NB4 (cell line): ENCODE measurements around the gene SULT4A1.
A peak's percentile ranks its signal among the peaks of the same experiment; 100 is the strongest.

Experiments
- DNase-seq: peaks from one replicate; pipeline ENCODE4 v3.0.0; 2010; ENCODE audit warnings: low read depth
- H3K4me3 ChIP-seq: one replicate; pipeline ENCODE4 v1.5.1; 2011; ENCODE audit warnings: mild to moderate bottlenecking, low read depth, low read length, moderate library complexity
- MYC ChIP-seq: IDR thresholded peaks from 2 replicates; pipeline ENCODE4 v1.6.1; 2011; ENCODE audit warnings: low read depth, low read length
- POLR2A ChIP-seq: IDR thresholded peaks from 2 replicates; pipeline ENCODE4 v1.6.1; 2011; ENCODE audit warnings: mild to moderate bottlenecking; ENCODE audit not compliant: insufficient read length; ENCODE audit errors: extremely low read depth
- TF ChIP-seq, protein P1 (sequence below): IDR thresholded peaks from 2 replicates; pipeline ENCODE4 v1.6.1; 2011; ENCODE audit warnings: low read depth, low read length
- TF ChIP-seq, protein P2 (sequence below): IDR thresholded peaks from one replicate; pipeline ENCODE4 v1.5.1; 2012; ENCODE audit warnings: low read depth, low read length

Gene SULT4A1

GRCh38 chr22:43812890-43813289 is 49.4 kb downstream of the SULT4A1 start:
- no peak for DNase-seq
- no peak for TF ChIP-seq POLR2A
- TF ChIP-seq, protein P1, sequence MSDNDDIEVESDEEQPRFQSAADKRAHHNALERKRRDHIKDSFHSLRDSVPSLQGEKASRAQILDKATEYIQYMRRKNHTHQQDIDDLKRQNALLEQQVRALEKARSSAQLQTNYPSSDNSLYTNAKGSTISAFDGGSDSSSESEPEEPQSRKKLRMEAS = no peak
- TF ChIP-seq, protein P2, sequence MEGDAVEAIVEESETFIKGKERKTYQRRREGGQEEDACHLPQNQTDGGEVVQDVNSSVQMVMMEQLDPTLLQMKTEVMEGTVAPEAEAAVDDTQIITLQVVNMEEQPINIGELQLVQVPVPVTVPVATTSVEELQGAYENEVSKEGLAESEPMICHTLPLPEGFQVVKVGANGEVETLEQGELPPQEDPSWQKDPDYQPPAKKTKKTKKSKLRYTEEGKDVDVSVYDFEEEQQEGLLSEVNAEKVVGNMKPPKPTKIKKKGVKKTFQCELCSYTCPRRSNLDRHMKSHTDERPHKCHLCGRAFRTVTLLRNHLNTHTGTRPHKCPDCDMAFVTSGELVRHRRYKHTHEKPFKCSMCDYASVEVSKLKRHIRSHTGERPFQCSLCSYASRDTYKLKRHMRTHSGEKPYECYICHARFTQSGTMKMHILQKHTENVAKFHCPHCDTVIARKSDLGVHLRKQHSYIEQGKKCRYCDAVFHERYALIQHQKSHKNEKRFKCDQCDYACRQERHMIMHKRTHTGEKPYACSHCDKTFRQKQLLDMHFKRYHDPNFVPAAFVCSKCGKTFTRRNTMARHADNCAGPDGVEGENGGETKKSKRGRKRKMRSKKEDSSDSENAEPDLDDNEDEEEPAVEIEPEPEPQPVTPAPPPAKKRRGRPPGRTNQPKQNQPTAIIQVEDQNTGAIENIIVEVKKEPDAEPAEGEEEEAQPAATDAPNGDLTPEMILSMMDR = no peak
- no peak for TF ChIP-seq MYC
- peak overlapping the region; percentile 89 for H3K4me3 ChIP-seq

DNA sequence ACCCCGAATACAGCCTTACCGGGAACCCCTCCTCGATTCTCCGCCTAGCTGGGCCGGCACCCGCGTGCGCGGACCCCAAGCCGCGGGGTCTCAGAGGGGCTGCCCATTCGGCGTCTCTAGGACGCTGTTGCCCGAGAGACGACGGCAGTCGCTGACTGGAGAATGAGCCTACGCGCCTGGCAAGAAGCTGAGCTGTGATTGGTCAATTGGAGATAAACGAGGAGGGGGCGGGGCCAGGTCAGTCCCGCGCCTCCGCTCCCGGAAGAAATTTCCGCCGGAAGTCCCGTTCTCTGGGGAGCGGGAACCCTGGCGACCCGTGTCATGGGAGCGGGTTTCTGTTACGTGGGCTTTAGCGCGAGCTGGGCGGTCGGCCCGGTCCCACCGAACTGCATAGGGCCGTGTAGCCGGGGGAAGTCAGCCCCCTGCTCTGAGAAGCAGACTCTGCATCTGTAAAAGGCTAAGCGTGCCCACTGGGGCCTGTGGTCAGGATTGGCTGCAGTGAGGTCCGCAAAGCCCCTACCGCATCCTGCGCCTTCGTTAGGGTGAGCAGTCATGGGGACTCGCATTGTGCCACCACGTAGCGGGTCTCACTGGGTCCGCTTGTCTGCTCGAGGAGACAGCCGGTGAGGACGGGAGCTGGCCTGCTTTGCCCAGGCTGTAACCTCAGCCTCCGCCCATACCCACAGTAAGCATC is 50.0 kb downstream of the SULT4A1 start, which contains the start of gene EFCAB6:
Gene EFCAB6, minus strand, starts transcription at position 157 of the 694 bp plus-strand sequence. CDS start 29,987 bp downstream, outside the sequence.
- H3K4me3 ChIP-seq = peak within 1 kb of the TSS; percentile 89
- TF ChIP-seq, protein P2 = no peak
- no peak for TF ChIP-seq POLR2A
- TF ChIP-seq MYC = no peak
- TF ChIP-seq, protein P1 = no peak
- peak; percentile 92 for DNase-seq

DNA sequence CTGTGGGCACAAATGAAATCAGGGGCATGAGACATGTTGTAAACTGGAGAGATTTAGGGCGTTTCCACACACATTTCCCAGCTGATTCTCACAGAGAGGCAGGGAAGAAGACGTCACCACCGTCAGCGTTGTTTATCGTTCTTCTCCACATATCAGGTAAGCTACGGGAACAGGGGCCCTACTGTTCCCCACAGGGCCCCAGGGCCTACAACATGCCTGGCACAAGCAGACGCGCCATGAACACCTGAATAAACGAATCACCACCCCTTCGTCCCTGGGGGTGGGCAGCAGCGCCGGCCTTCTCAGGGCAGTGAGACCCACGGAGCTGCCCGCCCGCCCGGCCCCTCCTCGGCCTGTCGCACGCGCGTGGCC is 50.5 kb downstream of the SULT4A1 start:
- TF ChIP-seq, protein P1 = no peak
- no peak for TF ChIP-seq MYC
- TF ChIP-seq, protein P2 = no peak
- TF ChIP-seq POLR2A = no peak
- peak; percentile 18 for DNase-seq
- H3K4me3 ChIP-seq = peak overlapping the region; percentile 89

DNA sequence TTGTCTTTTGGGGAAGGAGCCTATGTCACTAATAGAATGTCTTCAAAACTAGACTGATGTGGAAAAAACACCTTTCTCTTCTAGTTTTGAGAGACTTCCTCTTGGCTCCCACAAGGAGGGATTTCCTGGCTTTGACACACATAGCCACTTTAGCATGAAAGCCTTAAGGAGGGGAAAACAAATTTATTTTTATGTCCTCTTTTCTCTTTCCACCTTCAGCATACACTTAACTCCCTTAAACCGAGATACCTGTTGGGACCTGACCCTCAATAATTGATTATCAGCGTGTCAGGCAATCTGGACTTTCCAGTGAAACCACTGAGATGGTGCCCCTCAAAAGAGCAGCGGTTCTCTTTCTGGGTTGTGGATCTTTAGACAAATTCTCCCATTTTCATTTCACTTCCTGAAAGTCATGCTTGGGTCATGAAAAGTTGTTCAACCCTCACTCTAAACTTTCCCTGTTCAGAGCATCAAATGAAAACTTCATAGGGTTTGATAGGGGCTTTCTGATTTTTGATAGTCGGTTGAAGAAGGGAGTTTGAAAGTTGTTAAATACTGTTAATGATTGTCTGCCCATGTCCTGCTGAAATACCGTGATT is 59.3 kb downstream of the SULT4A1 start:
- DNase-seq = no peak
- no peak overlapping the region for H3K4me3 ChIP-seq
- no peak for TF ChIP-seq POLR2A
- no peak for TF ChIP-seq MYC
- TF ChIP-seq, protein P1 = no peak
- TF ChIP-seq, protein P2 = no peak

- DNase-seq = no peak
- TF ChIP-seq, protein P1 = no peak
- no peak for TF ChIP-seq POLR2A
- no peak for TF ChIP-seq MYC
- TF ChIP-seq, protein P2 = no peak
Measured at GRCh38 chr22:43800970-43801369, 61.3 kb downstream of the SULT4A1 start.

DNA sequence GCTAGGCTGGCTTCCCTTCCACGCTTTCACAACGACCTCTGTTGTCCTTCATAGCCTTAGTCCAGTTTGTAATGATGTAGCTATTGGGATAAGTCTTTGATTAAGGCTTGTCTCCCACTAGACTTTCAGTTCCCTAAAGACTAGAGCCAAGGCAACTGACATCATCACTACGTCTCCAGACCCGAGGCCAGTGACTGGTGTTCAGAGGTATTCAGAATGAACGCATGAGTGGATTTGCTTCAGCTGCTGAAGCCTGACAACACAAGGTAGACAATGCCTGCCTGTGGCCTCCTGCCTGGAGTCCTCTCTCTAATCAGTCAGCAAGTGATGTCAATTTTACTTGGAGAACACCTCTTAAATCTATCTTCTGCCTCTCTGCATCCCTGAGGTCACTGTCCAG is 63.8 kb downstream of the SULT4A1 start:
- TF ChIP-seq, protein P1 = no peak
- TF ChIP-seq, protein P2 = no peak
- TF ChIP-seq POLR2A (no peak), MYC (no peak)
- H3K4me3 ChIP-seq = no peak overlapping the region
- no peak for DNase-seq

More at GRCh38 chr22:43800970-43801369, 61.3 kb downstream of the SULT4A1 start:
- H3K4me3 ChIP-seq = no peak overlapping the region
